Measurements from ENCODE around the gene EZH2. TPM values are rescaled to one million over a fixed set of nuclear protein-coding genes. Genes with fewer than 3 reads are reported as not detected.
A peak's percentile ranks its signal among the peaks of the same experiment; 100 is the strongest.

EZH2 gene
- total RNA-seq, 6 experiments from 2014 or later = 8.9 to 21.5 (median 19.3) TPM

GRCh38 chr7:148886844-148887243 is 2.8 kb upstream of the EZH2 start:
- no peak for TF ChIP-seq CTCF (IDR thresholded peaks at IDR 0.05)
- no peak overlapping the region for H3K27ac Mint-ChIP-seq
- no peaks in the 10 kb centered on the region for H3K27me3 Mint-ChIP-seq (ENCODE audit: insufficient read depth)
- H3K4me1 Mint-ChIP-seq (ENCODE audit: low read depth) = peaks cover 9% of the 10 kb centered on the region; the same call in 1 of the 2 replicates
- H3K9me3 Mint-ChIP-seq = no peaks in the 10 kb centered on the region
- no peak for DNase-seq
- no peaks in the 10 kb centered on the region; the same call in 1 of the 2 replicates for H3K36me3 Mint-ChIP-seq (ENCODE audit: low read depth)
- H3K4me3 Mint-ChIP-seq = no peak overlapping the region

- H3K36me3 Mint-ChIP-seq (ENCODE audit: low read depth) = no peaks in the 10 kb centered on the region; the same call in 1 of the 2 replicates
- no peak for TF ChIP-seq CTCF (IDR thresholded peaks at IDR 0.05)
- peak overlapping the region; percentile 86 for H3K4me3 Mint-ChIP-seq
- peaks cover 29% of the 10 kb centered on the region for H3K4me1 Mint-ChIP-seq (ENCODE audit: low read depth)
- peak overlapping the region; percentile 89 for H3K27ac Mint-ChIP-seq
- no peaks in the 10 kb centered on the region for H3K9me3 Mint-ChIP-seq
- no peaks in the 10 kb centered on the region for H3K27me3 Mint-ChIP-seq (ENCODE audit: insufficient read depth)
- DNase-seq = peak; percentile 85
Measured at GRCh38 chr7:148884299-148885022, 370 bp upstream of the EZH2 start.

- H3K4me3 Mint-ChIP-seq = peak overlapping the region; percentile 98
- no peak for DNase-seq
- TF ChIP-seq CTCF (IDR thresholded peaks at IDR 0.05) = no peak
Measured at GRCh38 chr7:148883266-148884048, 634 bp downstream of the EZH2 start.

GRCh38 chr7:148882841-148883265 is 1.2 kb downstream of the EZH2 start:
- DNase-seq = no peak
- no peak for TF ChIP-seq CTCF (IDR thresholded peaks at IDR 0.05)

More at GRCh38 chr7:148883266-148884048, 634 bp downstream of the EZH2 start:
- Mint-ChIP-seq H3K4me1 (ENCODE audit: low read depth) (peaks cover 29% of the 10 kb centered on the region), H3K27me3 (ENCODE audit: insufficient read depth) (no peaks in the 10 kb centered on the region), H3K27ac (peak overlapping the region; percentile 87), H3K36me3 (ENCODE audit: low read depth) (no peaks in the 10 kb centered on the region; the same call in 1 of the 2 replicates), H3K9me3 (no peaks in the 10 kb centered on the region)

GRCh38 chr7:148882192-148882591 is 1.9 kb downstream of the EZH2 start:
- peak overlapping the region; percentile 98 for H3K4me3 Mint-ChIP-seq
- TF ChIP-seq CTCF (IDR thresholded peaks at IDR 0.05) = no peak
- no peak overlapping the region for H3K27ac Mint-ChIP-seq

More at GRCh38 chr7:148882841-148883265, 1.2 kb downstream of the EZH2 start:
- H3K4me1 Mint-ChIP-seq (ENCODE audit: low read depth) = peaks cover 35% of the 10 kb centered on the region
- H3K27me3 Mint-ChIP-seq (ENCODE audit: insufficient read depth) = no peaks in the 10 kb centered on the region
- no peaks in the 10 kb centered on the region; the same call in 1 of the 2 replicates for H3K36me3 Mint-ChIP-seq (ENCODE audit: low read depth)
- H3K27ac Mint-ChIP-seq = peak overlapping the region; percentile 87
- no peaks in the 10 kb centered on the region for H3K9me3 Mint-ChIP-seq
- peak overlapping the region; percentile 98 for H3K4me3 Mint-ChIP-seq

More at GRCh38 chr7:148882192-148882591, 1.9 kb downstream of the EZH2 start:
- Mint-ChIP-seq H3K27me3 (ENCODE audit: insufficient read depth) (no peaks in the 10 kb centered on the region), H3K4me1 (ENCODE audit: low read depth) (peaks cover 40% of the 10 kb centered on the region), H3K36me3 (ENCODE audit: low read depth) (no peaks in the 10 kb centered on the region; the same call in 1 of the 2 replicates), H3K9me3 (no peaks in the 10 kb centered on the region)
- no peak for DNase-seq

All from HFFc6 (cell line).